NAMALWA (cell line): Measurements from ENCODE around the gene ATP2C2.

ENCODE experiments used
- DNase-seq: peaks from one replicate; pipeline ENCODE4 v3.0.0-alpha.2; 2015; ENCODE audit warnings: low spot score

ATP2C2 gene

DNA sequence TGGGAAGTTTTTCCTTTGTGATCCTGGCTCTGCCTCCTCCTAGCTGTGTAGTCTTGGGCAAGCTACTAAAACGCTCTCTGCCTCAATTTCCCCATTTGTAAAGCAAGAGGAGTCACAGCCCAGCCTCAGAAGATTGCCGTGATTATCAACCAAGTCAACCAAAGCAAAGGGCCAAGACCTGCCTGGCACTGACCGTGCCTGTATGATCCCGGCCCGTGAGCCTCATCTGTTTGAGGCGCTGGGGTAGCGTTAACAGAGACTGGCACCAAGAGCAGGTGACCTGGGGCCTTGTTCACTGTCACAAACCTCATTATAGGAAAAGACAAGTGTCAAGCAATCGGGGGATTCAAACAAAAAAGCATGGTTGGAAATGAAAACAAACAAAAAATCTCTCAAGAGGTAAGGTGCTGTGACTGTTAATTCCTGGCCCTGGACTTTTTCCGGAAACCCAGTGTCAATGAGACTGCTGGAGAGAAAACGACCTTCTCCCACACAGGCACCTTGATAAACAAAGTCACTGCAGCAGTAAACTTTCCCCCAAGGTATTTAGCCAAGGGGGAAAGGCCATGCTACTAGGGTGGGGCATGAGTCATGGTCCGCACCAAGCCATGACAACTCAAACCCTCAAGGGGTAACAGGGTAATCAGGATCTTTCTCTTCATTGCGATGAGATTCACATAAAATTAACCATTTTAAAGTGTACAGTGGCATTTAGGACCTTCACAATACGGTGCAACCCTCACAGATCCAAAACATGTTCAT, 130.7 kb downstream of the ATP2C2 start:
- DNase-seq = no peak

GRCh38 chr16:84499638-84500037, 131.3 kb downstream of the ATP2C2 start:
- DNase-seq = no peak

- no peak for DNase-seq
Measured at GRCh38 chr16:84500531-84500930, 132.2 kb downstream of the ATP2C2 start.

GRCh38 chr16:84501077-84501735, 132.9 kb downstream of the ATP2C2 start:
- no peak for DNase-seq

GRCh38 chr16:84502075-84502474, 133.7 kb downstream of the ATP2C2 start:
- DNase-seq = no peak

DNA sequence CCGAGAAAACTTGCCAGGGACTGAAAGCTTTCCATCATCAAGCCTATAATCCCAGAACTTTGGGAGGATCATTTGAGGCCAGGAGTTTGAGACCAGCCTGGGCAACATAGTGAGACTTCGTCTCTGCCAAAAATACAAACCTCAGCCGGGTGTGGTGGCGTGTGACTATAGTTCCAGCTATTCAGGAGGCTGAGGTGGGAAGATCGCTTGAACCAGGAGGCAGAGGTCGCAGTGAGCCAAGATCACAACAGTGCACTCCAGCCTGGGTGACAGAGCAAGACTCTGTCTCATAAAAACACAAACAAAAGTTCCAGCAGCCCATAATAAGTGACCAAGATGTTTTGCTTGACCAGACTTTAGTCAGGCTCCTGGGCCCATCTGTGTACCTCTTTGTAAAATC, 134.2 kb downstream of the ATP2C2 start:
- no peak for DNase-seq

DNA sequence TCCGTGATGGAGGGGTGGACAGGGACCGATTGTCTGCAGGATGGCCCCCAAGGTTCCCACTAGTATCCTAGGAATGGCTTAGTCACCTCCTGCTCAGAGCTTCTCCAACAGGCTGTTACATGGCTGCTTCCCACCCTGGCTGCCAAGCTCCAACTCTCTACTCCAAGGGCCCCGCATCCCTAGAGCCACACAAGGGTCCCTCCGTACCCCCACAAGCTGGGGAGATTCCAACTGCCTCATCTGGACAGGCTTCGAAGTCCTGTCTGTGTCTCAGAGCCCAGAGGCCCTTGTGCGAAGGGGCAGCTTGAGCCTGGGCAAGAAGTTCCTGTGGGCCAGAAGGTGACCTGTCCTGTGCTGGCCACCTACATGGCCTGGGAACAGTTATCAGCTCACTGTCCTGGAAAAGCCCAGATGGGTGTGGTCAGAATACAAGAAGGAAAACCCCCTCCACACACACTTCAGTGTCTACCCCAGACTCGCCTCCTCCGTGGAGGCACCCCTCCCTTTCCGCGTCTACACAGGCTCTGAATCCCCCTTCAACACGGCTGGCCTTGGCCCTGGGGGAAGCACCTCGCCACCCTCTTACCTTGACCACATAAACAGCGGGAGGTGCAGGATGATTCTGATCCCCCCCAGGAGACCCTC, 135.5 kb downstream of the ATP2C2 start:
- DNase-seq = peak; percentile 30

DNA sequence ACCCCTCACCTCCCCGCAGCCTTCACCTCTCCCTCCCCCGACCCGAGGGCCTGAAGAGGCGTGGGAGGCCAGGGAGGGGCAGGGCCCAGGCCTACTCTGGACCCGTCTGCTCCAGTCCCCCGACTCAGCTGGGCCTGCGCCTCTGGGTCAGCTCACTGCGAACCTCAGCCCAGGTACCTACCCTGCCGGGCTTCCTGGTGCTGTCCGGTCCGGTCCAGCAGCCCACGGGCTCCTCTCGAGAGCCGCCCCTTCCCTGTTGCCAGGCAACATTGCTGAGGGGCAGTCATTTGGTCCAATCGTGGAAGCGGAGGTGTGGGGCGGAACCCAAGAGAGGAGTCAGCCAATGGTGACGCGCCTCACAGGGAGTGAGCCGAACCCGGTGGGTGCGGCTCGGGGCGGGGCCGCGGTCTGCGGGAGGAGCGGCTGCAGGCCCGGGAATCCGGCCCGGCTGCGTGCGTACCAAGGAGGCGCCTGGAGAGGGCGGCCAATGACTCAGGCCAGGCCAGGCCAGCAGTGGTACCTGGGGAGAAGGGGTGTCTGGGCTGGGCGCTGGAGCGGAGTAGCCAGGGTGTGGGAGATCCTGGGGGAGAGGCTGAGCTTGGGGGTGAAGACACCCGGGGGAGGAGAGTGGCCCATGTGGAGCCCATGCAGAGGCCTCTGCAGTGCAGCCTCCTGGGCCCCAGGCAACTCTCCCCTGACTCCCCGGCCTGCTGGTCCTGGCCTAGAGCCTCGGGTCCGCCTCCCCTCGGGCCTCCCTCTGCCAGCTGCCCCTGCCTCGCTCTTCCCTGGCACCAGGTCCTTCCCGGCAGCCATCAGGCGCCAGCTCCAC, 136.3 kb downstream of the ATP2C2 start, which contains the start of gene MEAK7:
Gene MEAK7 (minus strand): TSS at position 240 of the 829 bp plus-strand sequence. CDS start 6,573 bp downstream, outside the sequence.
- peak; percentile 98 for DNase-seq

DNA sequence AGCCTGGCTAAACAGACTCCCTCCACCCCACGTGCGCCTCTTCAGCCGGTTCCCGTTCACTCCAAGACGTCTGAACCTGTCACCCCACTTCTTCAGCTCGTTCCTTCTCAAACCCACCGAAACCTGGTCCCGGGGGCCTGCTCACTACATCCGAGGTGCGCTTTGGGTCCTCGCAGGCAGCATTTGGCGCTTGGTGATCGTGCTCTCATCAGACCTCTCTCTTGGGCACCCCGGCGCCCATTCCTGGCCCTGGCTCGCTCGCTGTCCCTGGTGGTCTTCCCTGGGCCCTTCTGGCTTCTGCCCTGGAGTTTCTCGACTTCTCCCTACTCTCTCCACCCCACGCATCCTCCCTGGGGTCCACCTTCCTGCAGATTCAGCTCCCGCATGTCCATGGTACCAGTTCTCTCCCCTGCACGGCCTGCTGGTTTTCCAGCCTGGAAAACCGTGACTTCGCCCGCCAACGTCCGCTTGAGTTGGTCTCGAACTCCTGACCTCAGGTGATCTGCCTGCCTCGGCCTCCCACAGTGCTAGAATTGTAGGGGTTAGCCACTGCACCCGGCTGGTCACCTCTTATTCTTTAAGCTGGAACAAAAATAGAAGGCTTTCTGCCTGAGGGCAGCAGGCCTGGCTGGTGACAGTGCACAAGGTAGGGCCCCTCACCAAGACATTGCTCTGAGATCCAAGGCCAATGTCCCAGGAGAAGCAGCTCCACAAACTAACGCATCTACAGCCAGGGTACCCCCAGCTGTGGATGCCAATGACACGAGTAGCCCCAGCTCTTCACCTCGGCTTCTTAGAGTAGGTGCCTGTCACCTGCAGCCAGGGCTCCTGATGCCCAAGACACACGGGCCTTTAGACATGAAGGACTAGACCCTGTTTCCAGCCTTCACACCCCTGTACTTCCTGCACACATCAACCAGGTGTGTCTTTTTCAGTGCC, 137.2 kb downstream of the ATP2C2 start:
- no peak for DNase-seq

GRCh38 chr16:84507011-84507982, 139.0 kb downstream of the ATP2C2 start:
- no peak for DNase-seq

DNA sequence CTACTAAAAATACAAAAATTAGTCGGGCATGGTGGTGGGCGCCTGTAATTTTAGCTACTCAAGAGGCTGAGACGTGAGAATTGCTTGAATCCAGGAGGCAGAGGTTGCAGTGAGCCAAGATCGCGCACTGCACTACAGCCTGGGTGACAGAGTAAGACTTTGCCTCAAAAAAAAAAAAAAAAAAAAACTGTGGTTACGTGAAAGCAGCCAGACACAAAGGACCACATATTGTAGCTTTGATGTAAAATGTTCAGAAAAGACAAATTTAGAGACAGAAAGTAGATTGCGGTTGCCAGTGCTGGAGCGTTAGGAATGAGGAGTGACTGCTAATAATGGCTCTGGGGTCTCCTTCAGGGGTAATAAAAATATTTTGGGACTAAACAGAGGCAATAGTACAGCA, 140.2 kb downstream of the ATP2C2 start:
- no peak for DNase-seq

GRCh38 chr16:84509032-84509950, 141.0 kb downstream of the ATP2C2 start:
- no peak for DNase-seq

- DNase-seq = peak; percentile 85
Measured at GRCh38 chr16:84511180-84511800, 143.0 kb downstream of the ATP2C2 start.

DNA sequence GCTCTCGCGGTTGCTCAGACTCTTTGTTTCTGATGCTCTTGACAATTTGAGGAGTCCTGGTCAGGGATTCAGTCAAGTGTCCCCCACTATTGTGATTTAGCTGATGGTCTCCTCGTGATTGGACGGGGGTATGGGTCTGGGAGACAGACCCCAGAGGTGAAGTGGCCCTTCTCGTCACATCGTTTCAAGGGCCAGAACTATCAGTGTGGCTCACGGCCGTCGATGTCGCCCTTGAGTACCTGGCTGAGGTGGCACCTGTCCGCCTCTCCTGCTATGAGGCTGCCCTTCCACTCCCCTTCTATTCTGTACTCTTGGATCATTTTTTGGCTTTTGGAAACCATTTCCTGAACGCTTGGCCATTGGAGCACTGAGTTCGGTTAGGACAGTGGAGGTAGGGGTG, 143.5 kb downstream of the ATP2C2 start:
- no peak for DNase-seq

DNA sequence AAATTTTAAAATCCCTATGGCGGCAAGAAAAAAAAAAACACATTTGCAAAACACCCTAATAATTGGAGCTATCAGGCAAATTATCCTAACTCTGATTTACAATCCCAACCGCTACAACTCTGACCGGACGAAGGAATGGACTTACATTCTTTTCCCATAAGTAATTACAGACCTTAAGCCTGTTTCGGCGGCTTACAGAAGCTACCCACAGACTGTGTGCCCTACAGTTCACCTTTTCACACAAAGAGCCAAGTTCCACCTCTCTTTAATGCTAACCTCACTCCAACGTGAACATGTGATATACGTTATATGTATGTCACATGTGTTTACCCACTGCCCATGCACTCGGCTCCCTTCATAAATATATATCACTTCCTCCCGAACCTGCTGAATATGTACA, 144.8 kb downstream of the ATP2C2 start:
- no peak for DNase-seq

- DNase-seq = no peak
Measured at GRCh38 chr16:84513666-84514065, 145.3 kb downstream of the ATP2C2 start.
